Calu3 (cell line): Measurements from ENCODE around the gene TAS2R60. TPM values are rescaled to one million over a fixed set of nuclear protein-coding genes. Genes with fewer than 3 reads are reported as not detected.

ENCODE experiments used
- BruUV-seq: library from RNA; stranded (reverse); fragments of 400-500 nt; replicated peaks from 2 replicates; lab custom pipeline; 2021; lab: Mats Ljungman, UMichigan
- CTCF ChIA-PET: fragments of 300-600 bp; sonication (Branson Sonifier 250); formaldehyde crosslinking; loops from one replicate; lab custom pipeline; 2022; ENCODE audit warnings: antibody characterized with exemption; lab: Charles Lee
- DNase-seq: peaks from one replicate; pipeline ENCODE4 v3.0.0; 2022
- H3K27ac Mint-ChIP-seq: one replicate; pipeline ENCODE4 v1.8.0; 2022; ENCODE audit warnings: mixed read lengths; ENCODE audit not compliant: unreplicated experiment
- H3K27me3 Mint-ChIP-seq: one replicate; pipeline ENCODE4 v1.8.0; 2022; ENCODE audit warnings: mixed read lengths; ENCODE audit not compliant: unreplicated experiment
- H3K36me3 Mint-ChIP-seq: one replicate; pipeline ENCODE4 v1.8.0; 2022; ENCODE audit warnings: mild to moderate bottlenecking, moderate library complexity, mixed read lengths; ENCODE audit not compliant: insufficient read depth, unreplicated experiment
- H3K4me1 Mint-ChIP-seq: one replicate; pipeline ENCODE4 v1.8.0; 2022; ENCODE audit warnings: mild to moderate bottlenecking, low read depth, mixed read lengths; ENCODE audit not compliant: unreplicated experiment
- H3K4me3 Mint-ChIP-seq: one replicate; pipeline ENCODE4 v1.8.0; 2022; ENCODE audit warnings: mild to moderate bottlenecking, low read depth, moderate library complexity, mixed read lengths; ENCODE audit not compliant: unreplicated experiment
- H3K9me3 Mint-ChIP-seq: one replicate; pipeline ENCODE4 v1.8.0; 2022; ENCODE audit warnings: low read depth, mixed read lengths; ENCODE audit not compliant: unreplicated experiment
- CTCF ChIP-seq: fragments of 200-600 bp; IDR thresholded peaks from one replicate; pipeline ENCODE4 v1.8.0; 2022; ENCODE audit warnings: antibody characterized with exemption; ENCODE audit not compliant: unreplicated experiment
- intact Hi-C: fragments of 100-400 bp; cut with micrococcal nuclease; formaldehyde crosslinking; loops from one replicate; pipeline ENCODE4 v1.10.0; 2022; ENCODE audit not compliant: unreplicated experiment
- total RNA-seq: library from RNA; stranded (reverse); gene quantifications from 2 replicates; pipeline ENCODE4 v1.2.3, GENCODE V29; 2022

The TAS2R60 gene
- total RNA-seq, 1 experiment from 2014 or later: not detected

DNA sequence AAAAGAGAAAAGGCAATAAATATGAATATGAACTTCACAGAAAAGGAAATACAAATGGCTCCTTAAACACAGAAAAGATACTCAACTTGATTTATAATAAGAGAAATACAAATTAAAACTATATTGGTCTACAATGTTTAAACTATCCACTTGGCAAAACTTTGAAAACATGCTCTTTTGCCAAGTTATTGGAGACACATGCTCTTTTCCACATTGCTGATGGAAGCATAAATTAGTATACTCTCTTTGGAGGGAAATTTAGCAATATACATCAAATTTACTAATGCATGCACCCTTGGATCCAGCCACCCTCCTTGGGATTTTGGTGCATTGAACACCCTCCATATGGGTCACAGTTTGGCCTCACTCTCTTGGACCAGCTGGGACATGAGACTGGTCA is 7.9 kb downstream of the TAS2R60 start:
- peaks cover 8% of the 10 kb centered on the region for H3K4me1 Mint-ChIP-seq
- no peaks in the 10 kb centered on the region for H3K27me3 Mint-ChIP-seq
- DNase-seq: no peak
- TF ChIP-seq CTCF: no peak
- intact Hi-C loops: no loop called here
- H3K36me3 Mint-ChIP-seq: no peaks in the 10 kb centered on the region
- CTCF ChIA-PET: no interaction called here
- BruUV-seq: no TSS peak
- no peaks in the 10 kb centered on the region for H3K9me3 Mint-ChIP-seq
- no peak overlapping the region for H3K4me3 Mint-ChIP-seq
- no peak overlapping the region for H3K27ac Mint-ChIP-seq

DNA sequence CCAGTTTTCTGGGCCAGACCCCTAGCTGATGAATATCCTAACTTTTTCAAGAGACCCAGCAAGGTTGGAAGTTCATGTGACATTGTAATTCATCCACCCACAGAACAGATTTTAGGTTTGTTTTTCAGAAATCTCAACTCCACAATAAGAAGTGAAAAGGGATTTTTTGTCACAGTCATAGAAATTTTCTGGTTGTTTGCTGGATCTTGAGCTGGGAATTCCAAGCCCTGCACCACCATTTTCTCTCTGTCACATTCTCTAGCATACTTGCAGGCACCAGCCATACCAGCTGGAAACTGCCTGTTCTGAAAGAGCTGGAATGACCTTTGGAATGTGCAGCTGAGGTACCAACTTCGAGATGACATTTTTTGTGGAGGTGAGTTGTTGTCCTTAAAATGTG is 8.5 kb downstream of the TAS2R60 start:
- intact Hi-C loops: no loop called here
- H3K27me3 Mint-ChIP-seq: no peaks in the 10 kb centered on the region
- TF ChIP-seq CTCF: no peak
- no peak for DNase-seq
- peaks cover 8% of the 10 kb centered on the region for H3K4me1 Mint-ChIP-seq
- CTCF ChIA-PET: no interaction called here
- H3K36me3 Mint-ChIP-seq: no peaks in the 10 kb centered on the region
- BruUV-seq: no TSS peak
- no peak overlapping the region for H3K4me3 Mint-ChIP-seq
- H3K27ac Mint-ChIP-seq: no peak overlapping the region
- no peaks in the 10 kb centered on the region for H3K9me3 Mint-ChIP-seq

DNA sequence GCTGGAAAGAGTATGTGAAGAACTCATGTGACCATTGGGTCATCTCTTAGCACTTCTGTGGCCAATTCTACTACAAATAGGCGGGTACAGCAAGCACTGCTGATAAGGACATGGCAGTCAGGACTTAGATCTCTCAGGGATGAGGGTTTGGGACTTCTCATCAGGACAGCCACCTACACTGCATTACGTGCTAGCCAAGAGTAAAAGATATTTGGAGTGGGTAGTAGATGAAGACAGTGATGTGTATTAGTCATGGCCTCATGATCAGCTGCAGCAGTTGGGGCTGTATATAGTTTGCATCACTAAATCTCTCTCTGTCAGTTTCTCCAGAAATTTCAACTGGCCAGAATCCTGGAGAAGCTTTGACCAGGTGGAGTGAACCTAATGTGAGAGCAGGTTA is 9.2 kb downstream of the TAS2R60 start:
- intact Hi-C loops: no loop called here
- DNase-seq: no peak
- Mint-ChIP-seq H3K36me3 (no peaks in the 10 kb centered on the region), H3K4me1 (peaks cover 8% of the 10 kb centered on the region), H3K9me3 (no peaks in the 10 kb centered on the region), H3K27ac (no peak overlapping the region), H3K27me3 (no peaks in the 10 kb centered on the region), H3K4me3 (no peak overlapping the region)
- no TSS peak for BruUV-seq
- CTCF ChIA-PET: no interaction called here
- TF ChIP-seq CTCF: no peak

DNA sequence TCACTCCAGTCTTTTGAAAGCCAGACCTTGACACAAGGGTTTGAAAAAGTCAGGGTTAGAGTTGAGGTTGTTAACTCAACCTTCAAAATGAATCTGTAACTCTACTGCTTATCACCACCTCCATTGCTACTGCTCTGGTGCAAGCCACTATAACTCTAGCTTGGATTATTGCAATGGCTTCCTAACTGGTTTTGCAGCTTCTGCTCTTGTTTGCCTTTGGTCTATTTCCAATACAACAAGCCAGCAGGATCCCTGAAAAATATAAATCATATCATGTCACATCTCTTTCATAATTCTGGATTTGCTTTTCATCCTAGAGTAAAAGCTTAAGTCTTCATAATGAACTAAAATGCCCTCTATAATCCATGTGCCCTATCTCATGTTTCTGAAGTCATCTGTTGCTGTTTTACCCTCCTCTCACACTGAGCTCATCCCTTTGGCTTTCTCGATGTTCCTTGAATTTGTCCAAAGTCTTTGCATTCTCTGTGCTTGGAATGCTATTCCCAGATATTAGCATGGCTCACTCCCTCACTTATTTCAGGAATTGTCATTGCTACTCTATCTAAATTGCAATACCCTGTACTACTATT is 10.9 kb downstream of the TAS2R60 start:
- Mint-ChIP-seq H3K9me3 (no peaks in the 10 kb centered on the region), H3K27me3 (no peaks in the 10 kb centered on the region), H3K4me1 (peaks cover 8% of the 10 kb centered on the region), H3K36me3 (no peaks in the 10 kb centered on the region), H3K27ac (no peak overlapping the region), H3K4me3 (no peak overlapping the region)
- BruUV-seq: no TSS peak
- no peak for TF ChIP-seq CTCF
- intact Hi-C loops: no loop called here
- DNase-seq: no peak
- CTCF ChIA-PET: no interaction called here
